Heart left ventricle (tissue), 13 donors: ENCODE measurements around the gene COL7A1.

Experiments used
- CTCF ChIP-seq, 12 donors: fragments of 200-600 bp; sonication (generic) in 4 of 12; IDR thresholded peaks; one replicate each; pipeline versions ENCODE4 v1.5.0 to v1.8.0; 2018 to 2022; ENCODE audit warnings: antibody characterized with exemption in 12 of 12, mild to moderate bottlenecking in 5 of 12
- POLR2A ChIP-seq, 2 donors: fragments of 450-650 bp; IDR thresholded peaks; one replicate each; pipeline ENCODE4 v1.6.1; 2017; ENCODE audit warnings: antibody characterized with exemption in 2 of 2, mild to moderate bottlenecking in 2 of 2, moderate library complexity in 2 of 2
- donor health status: ischemic (EF 13 %, LVEDD 7.1; RV severe dilation, severe dysfunction).
- donor health status: DM: no; HTN: yes; CAD: no.
- donor health status: DM: no; HTN: no; CAD: no.
- donor health status: ischemic (EF 25% LVEDD 6.9; RV normal size, moderate dysfunction).
- donor health status: ischemic (EF 25% LVEDD 5.7; RV mildly dilated, moderate dysfunction).
- donor health status: ischemic (EF 35%, LVEDD 5.7; RV mildly dilated, moderate dysfunction).
- donor health status: nonischemic (EF 11% LVEDD 7.7; RV severe dilation, severe dysfunction).
- donor health status: DM: yes; HTN: yes; CAD: no.
- donor health status: PGD.
- donor health status: ischemic (EF 29% LVEDD 5.4; RV normal size, mild dysfunction).
- donor health status: nonischemic (EF 23%, LVEDD 6.1; RV moderate dilation, normal function).

- TF ChIP-seq CTCF (IDR thresholded peaks at IDR 0.05): no peak
- no peak for TF ChIP-seq POLR2A (IDR thresholded peaks at IDR 0.05)
These were observed 22.4 kb upstream of the COL7A1 start for GRCh38 chr3:48617559-48617958.
